ENCODE results near the gene NBDY.

DNA sequence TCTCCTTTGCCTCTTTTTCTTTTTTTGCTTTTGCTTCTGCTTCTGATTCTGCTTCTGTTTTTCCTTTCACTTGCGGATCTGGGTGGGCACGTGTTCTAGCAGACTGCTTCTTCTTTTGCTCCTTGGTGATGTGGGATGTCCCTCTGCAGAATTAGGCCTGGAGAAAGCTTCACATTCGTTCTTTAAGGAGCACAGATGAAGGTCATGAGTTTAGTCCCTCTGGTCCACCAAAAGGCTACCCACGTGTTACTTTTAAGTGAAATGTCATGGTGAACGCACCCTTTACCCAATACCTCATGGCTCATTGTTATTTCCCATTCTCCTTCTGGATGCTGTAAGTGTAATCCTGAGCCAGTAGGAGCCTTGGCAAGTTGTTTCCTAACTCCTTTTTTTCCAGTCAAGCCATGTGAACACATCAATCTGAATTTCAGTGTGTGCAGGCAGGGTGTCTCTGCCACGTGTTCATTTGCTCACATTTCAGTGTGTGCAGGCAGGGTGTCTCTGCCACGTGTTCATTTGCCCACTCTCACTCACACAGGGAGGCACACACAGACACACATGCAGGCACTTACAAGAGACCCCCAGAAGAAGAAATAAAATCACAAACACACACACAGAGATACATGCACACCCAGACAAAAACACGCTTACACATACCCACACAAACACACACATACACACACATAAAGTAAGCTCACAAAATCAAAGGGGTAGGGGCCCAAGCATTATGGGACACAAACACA, 36.9 kb downstream of the NBDY start:
- TF ChIP-seq POLR2AphosphoS5 (IDR thresholded peaks at IDR 0.05; ENCODE audit: low read depth, low read length), result no peak
- TF ChIP-seq SIN3A (IDR thresholded peaks at IDR 0.05; ENCODE audit: borderline replicate concordance, insufficient read depth, low read length), result no peak
- TF ChIP-seq, protein P1, sequence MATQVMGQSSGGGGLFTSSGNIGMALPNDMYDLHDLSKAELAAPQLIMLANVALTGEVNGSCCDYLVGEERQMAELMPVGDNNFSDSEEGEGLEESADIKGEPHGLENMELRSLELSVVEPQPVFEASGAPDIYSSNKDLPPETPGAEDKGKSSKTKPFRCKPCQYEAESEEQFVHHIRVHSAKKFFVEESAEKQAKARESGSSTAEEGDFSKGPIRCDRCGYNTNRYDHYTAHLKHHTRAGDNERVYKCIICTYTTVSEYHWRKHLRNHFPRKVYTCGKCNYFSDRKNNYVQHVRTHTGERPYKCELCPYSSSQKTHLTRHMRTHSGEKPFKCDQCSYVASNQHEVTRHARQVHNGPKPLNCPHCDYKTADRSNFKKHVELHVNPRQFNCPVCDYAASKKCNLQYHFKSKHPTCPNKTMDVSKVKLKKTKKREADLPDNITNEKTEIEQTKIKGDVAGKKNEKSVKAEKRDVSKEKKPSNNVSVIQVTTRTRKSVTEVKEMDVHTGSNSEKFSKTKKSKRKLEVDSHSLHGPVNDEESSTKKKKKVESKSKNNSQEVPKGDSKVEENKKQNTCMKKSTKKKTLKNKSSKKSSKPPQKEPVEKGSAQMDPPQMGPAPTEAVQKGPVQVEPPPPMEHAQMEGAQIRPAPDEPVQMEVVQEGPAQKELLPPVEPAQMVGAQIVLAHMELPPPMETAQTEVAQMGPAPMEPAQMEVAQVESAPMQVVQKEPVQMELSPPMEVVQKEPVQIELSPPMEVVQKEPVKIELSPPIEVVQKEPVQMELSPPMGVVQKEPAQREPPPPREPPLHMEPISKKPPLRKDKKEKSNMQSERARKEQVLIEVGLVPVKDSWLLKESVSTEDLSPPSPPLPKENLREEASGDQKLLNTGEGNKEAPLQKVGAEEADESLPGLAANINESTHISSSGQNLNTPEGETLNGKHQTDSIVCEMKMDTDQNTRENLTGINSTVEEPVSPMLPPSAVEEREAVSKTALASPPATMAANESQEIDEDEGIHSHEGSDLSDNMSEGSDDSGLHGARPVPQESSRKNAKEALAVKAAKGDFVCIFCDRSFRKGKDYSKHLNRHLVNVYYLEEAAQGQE (IDR thresholded peaks at IDR 0.05; ENCODE audit: insufficient read depth in 1 of 2, low read depth in 2 of 2, low read length in 2 of 2), result no peak
- TF ChIP-seq TAF1 (IDR thresholded peaks at IDR 0.05; ENCODE audit: borderline replicate concordance, insufficient read depth, low read length), result no peak
